ENCODE measurements around the gene PPP4R4.

- TF ChIP-seq POLR2A (IDR thresholded peaks at IDR 0.05): no peak
- TF ChIP-seq POLR2AphosphoS5 (IDR thresholded peaks at IDR 0.05): no peak
Observed at GRCh38 chr14:94193776-94194175, 19.7 kb downstream of the PPP4R4 start.

All from upper lobe of left lung (tissue), 4 donors.